Esophagus squamous epithelium (tissue), 4 donors: ENCODE data around the gene AIP.

Experiments used
- CTCF ChIP-seq, 6 experiments: fragments of 450-650 bp in 4 of 6; fragments of 200-600 bp in 2 of 6; sonication (generic) in 2 of 6; IDR thresholded peaks; one replicate each; pipeline ENCODE4 v1.5.1; 2016 to 2019; ENCODE audit warnings: antibody characterized with exemption in 6 of 6, mild to moderate bottlenecking in 4 of 6, moderate library complexity in 4 of 6
- POLR2A ChIP-seq, 4 donors: fragments of 450-650 bp; IDR thresholded peaks; one replicate each; pipeline ENCODE4 v1.6.1; 2017; ENCODE audit warnings: antibody characterized with exemption in 4 of 4, mild to moderate bottlenecking in 4 of 4, moderate library complexity in 3 of 4

DNA sequence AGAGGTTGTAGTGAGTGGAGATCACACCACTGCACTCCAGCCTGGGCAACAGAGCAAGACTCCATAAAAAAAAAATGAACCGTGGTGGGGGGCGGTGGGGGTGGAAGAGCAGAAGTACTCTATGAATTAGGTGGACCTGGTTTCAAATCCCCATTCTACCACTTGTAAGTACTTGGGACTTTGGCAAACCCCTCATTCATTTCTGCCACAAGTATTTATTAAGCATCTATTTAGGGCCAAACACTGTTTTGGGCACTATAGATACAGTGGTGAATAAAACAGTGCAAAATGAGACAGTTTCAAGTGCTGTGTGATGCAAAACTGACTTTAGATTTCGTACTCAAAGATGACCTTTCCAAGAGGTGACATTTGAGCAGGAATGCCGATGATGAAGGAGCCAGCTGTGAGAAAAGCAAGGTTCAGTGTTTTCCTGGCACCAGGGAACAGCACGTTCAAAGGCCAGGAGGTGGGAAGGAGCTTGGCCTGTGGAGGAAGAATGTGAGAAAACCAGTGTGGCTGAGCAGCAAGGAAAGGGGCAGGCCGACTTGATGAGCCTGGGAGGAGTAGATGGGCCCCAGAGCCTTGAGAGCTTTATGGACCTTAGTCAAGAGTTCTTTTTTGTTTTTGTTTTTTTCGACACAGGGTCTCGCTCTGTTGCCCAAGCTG lies 12.4 kb upstream of the AIP start:
- TF ChIP-seq CTCF (IDR thresholded peaks at IDR 0.05) = no peak
- TF ChIP-seq POLR2A (IDR thresholded peaks at IDR 0.05) = no peak
